Raji (cell line): ENCODE data around the gene LRMDA.

ENCODE experiments used
- POLR2A ChIP-seq: IDR thresholded peaks from 2 replicates; pipeline ENCODE4 v1.6.1; 2011; ENCODE audit warnings: low read depth, low read length, control low read depth; ENCODE audit not compliant: insufficient read depth

The LRMDA gene

DNA sequence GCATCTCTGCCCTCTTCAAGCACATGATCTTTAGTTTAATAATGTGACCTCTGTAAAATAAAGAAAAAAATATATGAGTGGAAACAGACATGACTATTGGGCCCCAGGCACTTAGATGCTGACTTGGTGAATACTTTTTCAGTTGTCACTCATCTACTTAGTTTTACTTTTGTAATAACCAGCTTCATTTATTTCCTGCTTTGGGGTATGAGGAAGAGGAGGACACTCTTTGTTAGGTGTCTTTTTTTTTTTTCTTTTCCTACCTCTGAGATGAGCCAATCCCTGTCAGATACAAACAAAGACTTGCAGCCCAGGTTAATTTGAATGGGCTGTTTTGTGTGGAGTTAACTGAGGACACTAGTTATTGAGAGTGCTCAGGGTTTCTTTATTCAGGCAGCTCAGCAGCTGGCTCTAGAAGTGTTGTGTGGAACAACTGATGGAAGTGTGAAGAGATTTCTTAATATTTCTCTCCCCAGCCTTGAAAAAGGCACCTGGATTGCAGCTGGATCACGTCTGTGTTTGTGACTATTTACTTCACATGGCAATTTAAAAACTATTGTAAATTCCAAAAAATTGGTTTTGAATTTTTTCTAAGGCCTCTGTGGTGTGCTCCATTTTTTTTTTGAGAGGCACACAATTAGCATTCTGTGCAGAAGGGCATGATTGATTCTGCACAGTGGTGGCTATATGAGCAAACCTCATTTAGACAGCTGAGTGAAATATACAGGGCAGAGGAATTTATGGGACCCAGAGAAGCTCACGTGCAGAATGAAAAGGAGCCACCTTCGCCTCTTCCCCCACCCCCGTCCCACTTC is 333.8 kb downstream of the LRMDA start:
- no peak for TF ChIP-seq POLR2A

DNA sequence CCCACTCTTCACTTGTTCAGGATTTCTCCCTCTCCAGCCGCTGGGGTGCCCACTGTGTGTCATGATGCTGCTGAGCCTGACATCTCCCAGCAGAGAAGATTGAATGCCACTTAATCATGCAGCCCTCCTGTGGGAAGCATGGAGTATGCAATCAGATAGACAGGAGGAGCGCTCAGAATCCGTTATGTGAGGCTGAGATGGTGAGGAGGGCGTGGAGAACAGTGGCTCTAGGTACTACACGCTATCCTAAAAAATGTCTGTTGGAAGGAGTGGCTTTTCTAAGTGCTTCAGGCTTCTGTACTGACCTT is 334.3 kb downstream of the LRMDA start:
- no peak for TF ChIP-seq POLR2A

DNA sequence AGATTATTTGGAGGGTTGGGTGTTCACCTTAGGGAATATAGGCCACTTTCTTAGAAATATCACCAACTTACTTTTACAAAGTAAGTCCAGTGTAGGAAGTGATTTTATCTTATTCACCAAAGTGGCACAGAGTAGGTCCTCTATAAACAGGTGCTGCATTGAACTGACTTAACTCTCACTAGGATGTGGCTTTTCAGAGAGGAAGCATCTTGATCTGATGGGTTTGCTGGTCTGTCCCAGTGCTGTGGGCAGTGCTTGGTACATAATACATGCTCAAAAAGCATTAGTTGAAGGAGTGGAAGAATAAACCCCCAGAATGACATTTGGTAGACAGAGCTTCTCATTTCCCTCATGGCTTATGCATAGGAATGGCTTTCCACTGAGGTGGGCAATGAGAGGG is 334.7 kb downstream of the LRMDA start:
- no peak for TF ChIP-seq POLR2A

DNA sequence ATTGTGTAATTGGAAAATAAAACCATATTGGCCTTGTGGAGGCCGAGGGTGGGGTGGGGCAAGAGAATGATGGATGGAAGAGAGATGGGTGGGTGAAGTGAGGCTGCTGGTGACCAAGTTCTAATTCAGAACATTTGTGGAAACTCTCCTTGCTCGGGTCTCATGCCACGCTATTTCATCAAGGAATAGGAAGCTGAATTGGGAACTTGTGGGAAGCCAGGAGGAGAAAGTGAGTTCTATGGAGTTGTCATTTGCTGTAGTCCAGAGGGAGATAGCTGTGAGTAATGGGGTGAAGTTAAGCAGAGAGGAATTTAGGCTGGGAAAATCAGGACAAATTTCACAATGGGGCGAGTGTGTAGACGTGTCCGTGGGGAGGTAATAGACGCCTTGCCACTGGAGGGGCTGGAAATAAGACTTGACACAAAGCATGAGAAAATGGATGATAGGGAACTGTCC is 339.2 kb downstream of the LRMDA start:
- TF ChIP-seq POLR2A = no peak

DNA sequence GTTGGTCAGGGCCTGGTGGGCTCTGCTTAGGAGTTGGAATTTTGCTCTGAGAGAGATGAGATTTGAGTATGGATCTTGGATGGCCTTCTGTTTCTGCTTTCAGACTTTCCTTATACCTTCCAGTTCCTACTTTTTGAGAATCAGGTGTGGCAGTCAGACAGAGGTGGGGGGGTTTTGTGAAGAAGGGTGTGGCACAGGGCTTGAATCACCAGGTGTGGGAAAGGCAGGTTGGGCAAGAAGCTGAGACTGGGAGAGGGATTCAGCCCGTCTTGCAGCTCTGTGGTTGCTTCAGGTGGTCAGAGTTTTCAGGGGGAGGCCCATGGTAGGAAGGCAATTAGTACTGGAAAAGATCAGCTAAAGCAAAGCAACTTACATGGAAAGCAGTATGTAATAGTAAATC is 340.2 kb downstream of the LRMDA start:
- TF ChIP-seq POLR2A = no peak

DNA sequence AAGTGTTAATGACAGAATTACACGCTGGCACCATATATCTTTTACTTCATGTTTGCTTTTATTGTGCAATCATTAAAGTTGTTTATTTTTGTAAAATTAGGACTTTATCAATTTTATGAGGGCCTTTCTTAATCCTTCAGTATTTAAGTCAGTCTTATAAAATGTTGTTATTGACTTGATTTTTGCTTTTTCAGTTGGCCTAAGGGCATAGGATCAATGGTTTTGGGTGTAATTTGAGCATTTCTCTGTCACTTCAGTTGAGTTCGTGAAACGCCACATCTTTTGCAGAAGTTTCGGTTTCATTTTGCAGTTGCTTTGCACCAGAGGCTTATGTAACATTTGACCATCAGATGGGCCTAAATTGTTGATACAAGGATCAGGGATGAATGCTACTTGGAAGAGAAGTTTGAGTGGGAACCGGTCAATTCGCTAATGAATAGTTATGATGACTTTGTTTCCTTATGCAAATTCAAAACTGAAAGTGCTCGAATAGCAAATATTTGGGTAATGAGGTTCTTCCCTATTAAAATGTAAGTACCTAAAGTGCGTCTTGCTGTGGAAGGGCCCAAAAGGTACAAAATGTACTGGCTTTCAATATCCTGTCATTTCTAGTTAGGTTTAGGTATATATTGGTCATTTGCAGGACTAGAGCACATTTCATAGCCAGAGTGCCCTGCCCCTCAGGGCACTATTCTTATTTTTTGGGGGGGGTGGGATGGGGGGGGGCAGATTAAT is 340.9 kb downstream of the LRMDA start:
- TF ChIP-seq POLR2A = no peak

DNA sequence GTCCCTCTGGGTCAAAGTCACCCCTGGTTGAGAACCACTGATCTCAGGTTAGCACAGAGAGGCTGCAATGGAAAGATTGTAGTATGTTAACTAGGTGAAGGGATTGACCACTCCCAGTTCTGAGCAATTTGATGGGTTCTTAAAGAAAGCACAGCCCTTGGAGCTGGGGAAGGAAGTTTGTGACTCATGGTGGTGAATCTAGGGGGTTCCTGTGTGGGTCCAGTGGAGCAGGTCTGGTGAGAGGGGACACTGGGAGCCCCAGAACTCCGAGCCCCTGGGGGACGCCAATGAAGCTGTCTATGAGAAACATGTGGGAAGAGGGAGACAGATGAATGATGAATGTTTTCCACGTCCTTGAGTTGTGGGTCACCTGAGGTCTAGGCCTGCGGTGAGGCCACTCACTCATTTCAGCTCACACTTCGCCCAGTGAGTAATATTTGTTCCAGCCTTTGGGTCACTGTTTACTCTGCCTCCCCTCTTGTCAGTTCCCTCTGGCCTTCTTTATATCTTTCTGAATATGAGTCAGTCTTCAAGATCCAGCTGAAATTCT is 341.9 kb downstream of the LRMDA start:
- TF ChIP-seq POLR2A = no peak

DNA sequence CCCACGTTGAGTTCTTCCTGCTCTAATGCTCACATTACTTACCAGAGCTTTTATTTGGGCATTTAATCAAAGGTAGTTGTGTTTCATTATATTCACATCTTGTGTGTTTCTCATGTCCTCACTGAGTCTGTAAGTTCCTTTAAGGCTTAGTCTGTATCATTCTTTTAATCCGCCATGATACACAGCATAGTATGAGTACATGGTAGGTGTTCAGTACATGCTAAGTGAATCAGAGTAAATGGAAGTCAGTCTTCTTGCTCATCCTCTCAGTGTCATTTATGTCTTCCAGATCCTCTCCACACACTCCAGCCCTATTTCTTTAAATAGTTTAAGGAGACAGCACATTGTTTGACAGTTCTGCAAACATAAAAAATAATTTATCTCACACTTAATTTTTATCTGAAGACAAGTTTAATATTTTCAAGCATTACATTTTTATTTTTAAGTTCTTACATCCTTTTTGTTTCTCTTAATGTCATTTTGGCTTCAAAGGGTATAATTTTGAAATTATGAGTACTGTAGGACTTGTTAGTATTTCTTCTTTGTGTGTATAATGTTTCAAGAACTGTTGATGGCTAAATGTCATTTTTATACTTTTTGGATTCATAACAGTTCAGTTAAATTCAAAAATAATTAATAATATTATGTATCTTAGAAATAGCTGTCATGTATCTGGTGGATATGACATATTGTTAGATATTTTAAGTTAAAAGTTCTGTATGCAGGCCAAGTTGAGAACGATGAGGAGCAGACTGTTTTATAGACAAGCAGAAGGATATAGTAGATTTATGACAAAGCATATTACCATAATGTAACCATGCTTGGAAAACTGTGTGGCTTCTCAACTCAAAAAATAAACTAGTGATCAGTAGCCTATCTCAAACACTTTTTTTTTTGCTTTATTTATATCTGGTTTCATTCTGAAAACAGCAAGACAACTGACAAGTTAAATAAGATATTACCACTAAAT is 342.7 kb downstream of the LRMDA start:
- no peak for TF ChIP-seq POLR2A

DNA sequence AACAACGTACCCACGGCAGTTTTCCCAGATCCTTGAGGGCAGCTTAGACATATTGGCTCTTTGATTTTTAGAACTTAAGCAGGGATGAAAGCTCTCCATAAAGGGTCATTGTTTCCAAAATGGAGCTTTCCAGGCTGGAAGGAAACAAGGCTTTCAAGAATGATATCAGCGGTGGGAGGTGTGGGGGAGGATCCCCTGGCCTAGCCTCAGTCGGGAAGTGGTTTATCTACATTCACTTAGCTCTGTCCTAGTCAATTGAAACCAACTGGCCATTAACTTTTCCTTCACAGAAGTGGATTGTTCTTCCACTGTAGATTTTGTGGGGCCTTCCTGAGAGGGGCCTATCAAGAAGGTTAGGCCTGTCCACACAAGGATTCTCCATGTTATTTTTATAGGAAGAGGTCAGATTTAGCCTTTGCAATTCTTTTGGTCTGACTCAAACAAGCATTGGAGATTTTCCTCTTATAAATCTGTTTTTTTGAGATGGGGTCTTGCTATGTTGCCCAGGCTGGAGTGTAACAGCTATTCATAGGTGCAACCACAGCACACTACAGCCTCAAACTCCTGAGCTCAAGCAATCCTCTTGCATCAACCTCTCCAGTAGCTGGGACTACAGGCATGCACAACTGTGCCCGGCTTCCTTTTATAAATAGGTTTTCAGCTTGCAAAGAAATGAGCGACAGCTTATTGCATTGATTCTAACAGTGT is 343.5 kb downstream of the LRMDA start:
- no peak for TF ChIP-seq POLR2A

DNA sequence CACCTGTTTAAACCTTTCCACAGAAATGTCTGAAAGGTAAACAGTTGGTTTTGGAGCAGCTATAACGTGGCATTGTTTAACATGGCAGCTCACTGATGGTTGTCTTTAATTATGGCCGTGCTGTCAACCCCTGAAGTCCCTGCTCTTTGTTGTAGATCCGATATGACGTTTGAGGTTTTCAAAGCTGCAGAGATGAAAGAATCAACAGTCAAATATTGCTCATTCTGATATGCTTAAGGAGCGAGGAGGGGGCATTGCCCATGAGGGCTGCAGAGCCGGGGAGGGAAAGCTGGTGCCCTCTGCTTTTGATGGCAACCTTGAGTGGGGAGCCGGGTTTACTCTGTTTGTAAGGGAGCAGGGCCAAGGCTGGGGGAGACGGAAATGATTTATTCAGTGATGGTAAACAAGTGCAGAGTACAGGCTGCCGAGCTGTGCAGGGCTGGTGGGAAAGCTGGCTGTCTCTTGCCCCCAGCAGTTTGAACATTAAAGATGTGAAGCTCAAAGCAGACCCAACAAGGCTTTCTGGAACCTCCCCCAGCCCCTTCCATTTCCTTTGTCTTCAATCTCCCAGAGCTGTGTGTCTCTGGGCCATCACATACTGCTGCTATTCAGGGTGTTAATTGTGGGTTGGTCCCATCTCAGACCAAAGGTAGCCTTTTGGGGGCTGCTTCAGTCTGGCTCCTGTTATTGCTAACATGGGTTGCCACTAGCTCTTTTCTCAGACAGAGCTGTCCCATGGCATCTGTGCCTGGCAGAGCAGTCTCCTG is 345.5 kb downstream of the LRMDA start:
- TF ChIP-seq POLR2A = no peak

DNA sequence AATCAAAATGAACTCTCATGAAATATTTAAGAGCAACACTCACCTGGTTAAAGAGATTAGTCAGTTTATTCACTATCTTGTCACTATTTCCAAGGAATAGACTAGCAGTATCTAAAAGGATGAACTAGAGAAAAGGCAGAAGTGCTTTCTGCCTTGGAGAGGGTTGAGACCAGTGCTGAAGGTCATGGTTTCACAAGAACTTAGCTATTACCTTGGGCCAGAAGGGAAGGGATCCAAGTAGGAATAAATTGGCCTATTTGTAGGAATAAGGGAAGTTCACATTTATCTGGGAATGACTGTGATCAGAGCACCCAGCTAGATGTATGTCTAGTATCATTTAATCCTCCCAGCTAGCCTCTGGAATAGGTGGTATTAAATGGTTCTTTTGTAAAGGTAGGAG is 347.2 kb downstream of the LRMDA start:
- TF ChIP-seq POLR2A = no peak

DNA sequence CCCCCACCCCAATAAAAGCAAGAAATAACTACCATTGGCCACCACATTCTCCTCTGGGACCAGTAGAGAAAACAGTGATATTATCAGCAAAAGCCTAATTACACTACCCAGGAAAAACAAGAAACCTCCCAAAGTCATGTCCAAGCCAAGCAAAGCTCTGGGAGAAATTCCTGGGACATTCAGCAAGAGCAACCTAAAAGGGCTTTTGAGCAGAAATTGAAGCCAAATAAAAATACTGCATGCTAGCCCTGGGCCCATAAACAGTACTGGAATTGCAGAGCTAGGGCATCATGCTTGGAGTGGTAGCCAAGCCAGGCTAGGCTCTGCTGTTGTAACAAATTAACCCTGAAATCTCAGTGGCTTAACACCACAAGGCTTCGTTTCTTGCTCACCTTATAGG is 347.9 kb downstream of the LRMDA start:
- no peak for TF ChIP-seq POLR2A

DNA sequence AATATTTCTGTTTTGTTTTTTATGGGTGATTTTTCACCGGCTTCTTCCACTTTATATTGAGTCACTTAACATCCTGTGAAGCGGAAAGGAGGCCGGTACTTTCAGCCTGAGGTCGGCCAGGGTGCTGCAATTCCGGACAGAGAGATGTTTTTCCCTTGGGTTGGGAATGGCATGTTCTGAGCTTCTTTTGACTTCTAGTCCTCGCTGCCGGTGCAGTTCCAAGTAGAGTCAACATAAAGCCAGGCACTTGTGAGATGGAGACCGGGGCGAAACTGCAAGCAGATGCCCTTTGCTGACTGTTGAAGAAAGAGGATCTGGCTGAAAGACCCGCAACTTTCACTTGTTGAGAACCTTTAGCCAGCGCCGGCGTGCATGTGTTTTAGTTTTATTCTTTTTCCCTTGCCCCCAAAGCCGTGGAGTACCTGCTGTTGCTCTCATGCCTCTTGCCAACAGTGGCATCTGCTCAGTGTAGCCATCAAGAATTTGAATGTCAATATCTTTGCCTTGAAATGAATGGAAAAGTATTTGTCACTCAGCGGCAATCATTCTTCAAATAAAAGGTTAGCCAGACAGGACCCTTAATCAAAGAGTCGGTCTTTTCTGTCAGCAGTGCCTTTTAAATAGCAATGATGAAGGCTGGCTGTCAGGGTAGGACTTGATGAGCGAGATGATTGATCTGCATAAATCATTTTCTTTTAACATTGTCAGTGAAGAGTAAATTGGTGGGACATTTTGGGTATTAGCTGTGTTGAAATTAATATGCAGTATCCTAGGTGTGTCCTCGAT is 351.2 kb downstream of the LRMDA start:
- TF ChIP-seq POLR2A = no peak
